Naive thymus-derived CD4-positive, alpha-beta T cell (primary cell): Measurements from ENCODE around the gene ATXN7. TPM values are rescaled to one million over a fixed set of nuclear protein-coding genes. Genes with fewer than 3 reads are reported as not detected.

Experiments used
- ATAC-seq: fragments of 150-1000 bp; cut with Tn5 transposase; 2 replicates; pipeline ENCODE4 v1.10.0; 2021; ENCODE audit warnings: mild to moderate bottlenecking, moderate library complexity
- CTCF ChIA-PET: fragments of 350-600 bp; sonication (Branson Sonifier 250); formaldehyde crosslinking; loops from one replicate; lab custom pipeline; 2021; ENCODE audit warnings: antibody characterized with exemption; lab: Charles Lee
- POLR2A ChIA-PET: fragments of 350-600 bp; sonication (Branson Sonifier 250); formaldehyde crosslinking; loops from one replicate; lab custom pipeline; 2021; ENCODE audit warnings: antibody characterized with exemption, inconsistent platforms; lab: Charles Lee
- DNase-seq, 9 donors: peaks; one replicate each; pipeline versions ENCODE4 v3.0.0 to v3.0.0-alpha.2; 2020 to 2022; ENCODE audit warnings: mixed read lengths in 1 of 9
- H3K27ac ChIP-seq: one replicate; pipeline ENCODE4 v1.7.0; 2013; ENCODE audit warnings: mild to moderate bottlenecking, low read depth, low read length, moderate library complexity
- H3K27me3 ChIP-seq, 2 donors: one replicate each; pipeline ENCODE4 v1.7.0; 2013; ENCODE audit warnings: low read length in 2 of 2, mild to moderate bottlenecking in 2 of 2, moderate library complexity in 2 of 2; ENCODE audit not compliant: control insufficient read depth in 2 of 2, insufficient read depth in 2 of 2
- H3K36me3 ChIP-seq, 3 experiments: 1 replicate in 2 of 3; 2 replicates in 1 of 3; pipeline ENCODE4 v1.7.0; 2013; ENCODE audit warnings: low read length in 3 of 3, mild to moderate bottlenecking in 3 of 3, moderate library complexity in 1 of 3; ENCODE audit not compliant: insufficient read depth in 3 of 3, control insufficient read depth in 2 of 3
- H3K4me1 ChIP-seq, 2 donors: one replicate each; pipeline ENCODE4 v1.7.0; 2013; ENCODE audit warnings: low read length in 2 of 2, mild to moderate bottlenecking in 2 of 2, moderate library complexity in 1 of 2; ENCODE audit not compliant: control insufficient read depth in 2 of 2, insufficient read depth in 2 of 2
- H3K4me3 ChIP-seq: 2 replicates; pipeline ENCODE4 v1.7.0; 2013; ENCODE audit warnings: mild to moderate bottlenecking, low read length
- H3K9me3 ChIP-seq, 3 experiments: 1 replicate in 2 of 3; 2 replicates in 1 of 3; pipeline ENCODE4 v1.7.0; 2013; ENCODE audit warnings: low read length in 3 of 3; ENCODE audit not compliant: control insufficient read depth in 2 of 3
- H3K27ac Mint-ChIP-seq, 9 donors: one replicate each; pipeline ENCODE4 v1.8.0; 2020 to 2022; ENCODE audit warnings: mixed read lengths in 9 of 9, mild to moderate bottlenecking in 8 of 9, moderate library complexity in 5 of 9, inconsistent platforms in 2 of 9
- H3K27me3 Mint-ChIP-seq, 5 donors: one replicate each; pipeline ENCODE4 v1.8.0; 2021 to 2022; ENCODE audit warnings: mixed read lengths in 5 of 5, mild to moderate bottlenecking in 1 of 5
- H3K36me3 Mint-ChIP-seq, 5 donors: one replicate each; pipeline ENCODE4 v1.8.0; 2020 to 2022; ENCODE audit warnings: mixed read lengths in 5 of 5, mild to moderate bottlenecking in 3 of 5, inconsistent platforms in 1 of 5
- H3K4me1 Mint-ChIP-seq, 7 donors: one replicate each; pipeline ENCODE4 v1.8.0; 2020 to 2022; ENCODE audit warnings: mixed read lengths in 7 of 7, mild to moderate bottlenecking in 3 of 7, inconsistent platforms in 1 of 7
- H3K4me3 Mint-ChIP-seq, 10 donors: one replicate each; pipeline ENCODE4 v1.8.0; 2020 to 2022; ENCODE audit warnings: mild to moderate bottlenecking in 10 of 10, mixed read lengths in 10 of 10, moderate library complexity in 6 of 10, inconsistent platforms in 2 of 10
- H3K9me3 Mint-ChIP-seq, 11 donors: one replicate each; pipeline ENCODE4 v1.8.0; 2020 to 2022; ENCODE audit warnings: mixed read lengths in 11 of 11, mild to moderate bottlenecking in 4 of 11, inconsistent platforms in 1 of 11, moderate library complexity in 1 of 11
- intact Hi-C, 2 donors: fragments of 100-400 bp; cut with micrococcal nuclease; formaldehyde crosslinking; loops; one replicate each; pipeline ENCODE4 v1.15.1; 2023
- polyA plus RNA-seq, 2 donors: library from polyadenylated mRNA; unstranded; fragments of 300-500 nt; fragmentation: Illumina TruSeq; gene quantifications; one replicate each; pipeline ENCODE4 v1.2.3, GENCODE V29; 2021
- total RNA-seq, 6 experiments: library from RNA in 5 of 6; stranded (reverse) in 5 of 6; gene quantifications; 1 replicate in 5 of 6; 2 replicates in 1 of 6; pipeline ENCODE4 v1.2.3 and lab custom pipeline; 2021 to 2026

Gene ATXN7
- total RNA-seq, result 100 to 1,000 TPM in 4 of 5 experiments, 10 to 100 TPM in 1; 72.2 to 204 (median 160) TPM
- polyA plus RNA-seq, result 10 to 100 TPM; 29.8 to 31.6 TPM
- total RNA-seq (lab: John Stamatoyannopoulos, UW), result 214 reads per million, percentile 93 among the genes with 10 or more reads in this experiment

DNA sequence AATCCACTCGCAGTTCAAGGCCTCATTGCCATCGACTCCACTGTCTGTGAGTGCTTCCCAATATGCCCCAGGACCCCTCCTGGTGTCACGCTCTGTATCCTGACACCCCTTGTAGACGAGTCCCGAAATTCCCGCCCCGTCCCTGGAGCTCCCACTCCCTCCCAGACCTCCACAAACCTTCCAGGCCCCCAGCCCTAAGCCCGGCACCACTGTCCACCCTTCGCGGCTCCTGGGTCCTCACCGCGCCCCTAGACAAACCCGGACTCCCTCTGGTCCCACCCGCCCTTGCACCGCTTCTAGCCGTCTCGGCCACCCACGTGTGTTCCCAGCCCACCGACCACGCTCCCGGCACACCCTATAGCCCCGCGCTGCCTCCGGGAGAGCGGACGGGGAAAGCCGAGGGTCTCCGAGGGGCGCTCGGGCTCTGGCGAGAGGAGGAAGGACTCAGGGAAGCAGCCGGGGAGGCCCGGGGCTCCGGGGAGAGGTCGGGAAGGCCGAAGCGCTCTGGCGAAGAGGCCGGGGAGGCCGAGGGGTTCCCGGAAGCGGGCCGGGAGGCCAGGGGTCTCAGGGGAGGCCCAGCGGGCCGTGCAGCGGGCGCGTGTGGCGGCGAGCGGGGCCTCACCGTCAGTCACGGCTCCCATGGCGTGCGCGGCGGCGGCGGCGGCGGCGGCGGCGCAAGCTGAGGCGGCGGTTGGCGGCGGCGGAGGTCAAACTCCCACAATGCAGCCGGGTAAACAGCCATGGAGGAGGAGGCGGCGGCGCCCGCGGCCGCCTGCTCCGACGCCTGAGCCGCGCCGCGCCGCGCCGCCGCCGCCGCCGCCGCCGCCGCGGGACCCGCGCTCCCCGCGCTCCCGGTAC is at the start of gene ATXN7, which contains the start of gene THOC7:
Gene ATXN7, plus strand, starts transcription at position 718 of the 858 bp plus-strand sequence. CDS start 48,732 bp downstream, outside the sequence.
Gene THOC7, minus strand, starts transcription at position 656 of the 858 bp plus-strand sequence. Its CDS starts 15 bp downstream, at position 641.
- ChIA-PET CTCF (no interaction called here), POLR2A (interaction anchor here (1.1 to 2.2 kb wide), 3 partner anchors 48 to 117 kb away, joined by 3 to 13 read pairs (median 4); partner anchors contain the start of gene SCAANT1)
- H3K4me1 ChIP-seq, result peaks cover 8 to 17% of the 10 kb centered on the region in 2 donors
- DNase-seq (peak; percentile 51 to 78 (median 74)), ATAC-seq (peak; percentile 91)
- H3K27me3 Mint-ChIP-seq, result no peaks in the 10 kb centered on the region
- H3K36me3 ChIP-seq, result peaks cover 0 to 5% (median 0%) of the 10 kb centered on the region in 3 experiments
- H3K4me3 ChIP-seq, result peak within 1 kb of the TSS; percentile 71
- H3K27ac ChIP-seq, result peak within 1 kb of the TSS; percentile 84
- no peaks in the 10 kb centered on the region for H3K9me3 ChIP-seq
- intact Hi-C loops, result loop anchor here (1.0 to 5.0 kb wide), 5 partner anchors 49 to 160 kb away; partner anchors contain the start of genes PSMD6 (in 2 of the 2) and SCAANT1 (in 2 of the 2)
- no peaks in the 10 kb centered on the region for H3K27me3 ChIP-seq
- peak within 1 kb of the TSS; percentile 81 to 96 (median 93) for H3K27ac Mint-ChIP-seq
- peaks cover 39 to 74% (median 69%) of the 10 kb centered on the region in 7 donors for H3K4me1 Mint-ChIP-seq
- H3K36me3 Mint-ChIP-seq, result peaks cover 0 to 18% (median 8%) of the 10 kb centered on the region in 5 donors
- peak within 1 kb of the TSS; percentile 81 to 95 (median 93) for H3K4me3 Mint-ChIP-seq
- no peaks in the 10 kb centered on the region for H3K9me3 Mint-ChIP-seq

DNA sequence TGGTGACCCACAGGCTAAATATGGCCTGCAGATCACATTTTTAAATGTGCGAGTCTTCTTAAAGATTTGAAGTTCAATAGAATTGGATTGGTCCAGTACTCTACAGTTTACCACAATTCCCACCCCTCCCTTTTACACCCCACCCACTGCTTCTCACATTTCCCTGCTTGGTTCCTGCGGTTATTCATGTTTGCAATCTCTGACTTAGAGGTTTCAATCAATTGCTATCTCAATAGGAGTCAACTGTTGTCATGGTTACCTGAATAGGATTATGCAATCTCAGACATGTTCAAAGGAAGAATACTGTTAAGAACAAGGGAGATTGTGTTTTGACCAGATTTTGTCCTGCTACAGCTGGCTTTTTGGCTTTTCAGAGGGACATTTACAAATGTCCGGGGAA is 49.4 kb upstream of the ATXN7 start:
- Mint-ChIP-seq H3K27me3 (no peaks in the 10 kb centered on the region), H3K27ac (no peak overlapping the region), H3K36me3 (peaks cover 0 to 7% (median 4%) of the 10 kb centered on the region in 5 donors), H3K4me3 (no peak overlapping the region), H3K4me1 (peaks cover 0 to 5% (median 0%) of the 10 kb centered on the region in 7 donors), H3K9me3 (no peaks in the 10 kb centered on the region)
- Histone ChIP-seq H3K36me3 (no peaks in the 10 kb centered on the region), H3K27ac (no peak overlapping the region), H3K9me3 (no peaks in the 10 kb centered on the region), H3K27me3 (no peaks in the 10 kb centered on the region), H3K4me1 (no peaks in the 10 kb centered on the region), H3K4me3 (no peak overlapping the region)
- intact Hi-C loops, result no loop called here
- ChIA-PET POLR2A (no interaction called here), CTCF (no interaction called here)
- ATAC-seq (no peak), DNase-seq (no peak)

GRCh38 chr3:63817225-63817624 is 46.4 kb upstream of the ATXN7 start:
- Histone ChIP-seq H3K36me3 (no peaks in the 10 kb centered on the region), H3K27ac (no peak overlapping the region), H3K9me3 (no peaks in the 10 kb centered on the region), H3K27me3 (no peaks in the 10 kb centered on the region), H3K4me3 (no peak overlapping the region), H3K4me1 (no peaks in the 10 kb centered on the region)
- Mint-ChIP-seq H3K27me3 (no peaks in the 10 kb centered on the region), H3K27ac (no peak overlapping the region), H3K9me3 (no peaks in the 10 kb centered on the region), H3K4me1 (peaks cover 0 to 5% (median 0%) of the 10 kb centered on the region in 7 donors), H3K4me3 (no peak overlapping the region), H3K36me3 (peaks cover 0 to 7% (median 4%) of the 10 kb centered on the region in 5 donors)
- intact Hi-C loops, result no loop called here
- ATAC-seq (no peak), DNase-seq (no peak)
- ChIA-PET POLR2A (no interaction called here), CTCF (interaction anchor here (2.0 kb wide), 1 partner anchor 15 kb away, joined by 6 read pairs; no protein-coding TSS in a partner anchor)

- Mint-ChIP-seq H3K36me3 (peaks cover 0 to 10% (median 4%) of the 10 kb centered on the region in 5 donors), H3K27me3 (no peaks in the 10 kb centered on the region), H3K4me1 (peaks cover 0 to 5% (median 0%) of the 10 kb centered on the region in 7 donors), H3K27ac (no peak overlapping the region), H3K9me3 (no peaks in the 10 kb centered on the region), H3K4me3 (no peak overlapping the region)
- Histone ChIP-seq H3K4me1 (no peaks in the 10 kb centered on the region), H3K27me3 (no peaks in the 10 kb centered on the region), H3K9me3 (no peaks in the 10 kb centered on the region), H3K36me3 (no peaks in the 10 kb centered on the region), H3K4me3 (no peak overlapping the region), H3K27ac (no peak overlapping the region)
- intact Hi-C loops, result loop anchor here (1.0 kb wide), 2 partner anchors 94 to 467 kb away; partner anchors contain the start of gene SCAANT1 (in 1 of the 2)
- ChIA-PET CTCF (interaction anchor here (0.7 to 2.3 kb wide), 6 partner anchors 13 to 1617 kb away, joined by 3 to 7 read pairs (median 5); no protein-coding TSS in a partner anchor), POLR2A (no interaction called here)
- DNase-seq, result peak; percentile 15 to 69 (median 50)
- ATAC-seq, result peak; percentile 80
Measured at GRCh38 chr3:63818282-63819150, 45.2 kb upstream of the ATXN7 start.

DNA sequence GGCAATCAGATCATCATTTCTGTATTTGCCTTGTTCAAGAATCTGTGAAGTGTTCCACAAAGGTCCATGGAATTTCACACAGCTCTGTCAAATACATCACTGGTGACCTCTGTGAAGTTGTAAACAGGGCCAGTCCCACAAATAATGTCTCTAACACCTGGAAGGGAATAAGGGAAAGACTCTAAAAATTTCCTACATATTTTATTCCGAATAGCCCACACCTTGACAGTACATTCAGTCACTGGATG is 44.6 kb upstream of the ATXN7 start, which contains the start of gene C3orf49:
Gene C3orf49, plus strand, starts transcription at position 149 of the 248 bp plus-strand sequence. CDS start 173 bp downstream, outside the sequence.
- ATAC-seq (no peak), DNase-seq (no peak)
- ChIA-PET CTCF (interaction anchor here (0.7 to 2.3 kb wide), 3 partner anchors 13 to 1618 kb away, joined by 3 to 7 read pairs (median 6); no protein-coding TSS in a partner anchor), POLR2A (no interaction called here)
- intact Hi-C loops, result no loop called here
- no peaks in the 10 kb centered on the region for H3K9me3 Mint-ChIP-seq
- no peaks in the 10 kb centered on the region for H3K27me3 Mint-ChIP-seq
- no peaks in the 10 kb centered on the region for H3K9me3 ChIP-seq
- no peak within 1 kb of the TSS for H3K4me3 ChIP-seq
- H3K4me1 Mint-ChIP-seq, result peaks cover 0 to 5% (median 0%) of the 10 kb centered on the region in 7 donors
- peaks cover 0 to 11% (median 4%) of the 10 kb centered on the region in 5 donors for H3K36me3 Mint-ChIP-seq
- no peak within 1 kb of the TSS for H3K27ac Mint-ChIP-seq
- H3K4me1 ChIP-seq, result no peaks in the 10 kb centered on the region
- H3K27me3 ChIP-seq, result no peaks in the 10 kb centered on the region
- no peak within 1 kb of the TSS for H3K4me3 Mint-ChIP-seq
- H3K27ac ChIP-seq, result no peak within 1 kb of the TSS
- no peaks in the 10 kb centered on the region for H3K36me3 ChIP-seq

- Mint-ChIP-seq H3K27ac (no peak overlapping the region), H3K4me3 (no peak overlapping the region), H3K27me3 (no peaks in the 10 kb centered on the region), H3K9me3 (no peaks in the 10 kb centered on the region), H3K4me1 (no peaks in the 10 kb centered on the region), H3K36me3 (peaks cover 0 to 12% (median 3%) of the 10 kb centered on the region in 5 donors)
- ATAC-seq (no peak), DNase-seq (no peak)
- ChIA-PET POLR2A (no interaction called here), CTCF (no interaction called here)
- no peaks in the 10 kb centered on the region for H3K27me3 ChIP-seq
- no peak overlapping the region for H3K4me3 ChIP-seq
- peaks cover 0 to 5% (median 0%) of the 10 kb centered on the region in 3 experiments for H3K36me3 ChIP-seq
- H3K4me1 ChIP-seq, result no peaks in the 10 kb centered on the region
- intact Hi-C loops, result no loop called here
- no peaks in the 10 kb centered on the region for H3K9me3 ChIP-seq
- no peak overlapping the region for H3K27ac ChIP-seq
Measured at GRCh38 chr3:63824309-63824708, 39.4 kb upstream of the ATXN7 start.
